HepG2 (cell line): ENCODE results near the gene MED4. TPM values are rescaled to one million over a fixed set of nuclear protein-coding genes. Genes with fewer than 3 reads are reported as not detected.

Source experiments
- ARID4A ChIP-seq: sonication (generic); formaldehyde crosslinking; IDR thresholded peaks from 2 replicates; pipeline ENCODE4 v1.5.0; 2020; ENCODE audit warnings: mild to moderate bottlenecking, missing genetic modification reagents, borderline replicate concordance
- BHLHE40 ChIP-seq: IDR thresholded peaks from 2 replicates; pipeline ENCODE4 v1.6.1; 2011; ENCODE audit warnings: low read length, improper control_type of control experiment
- CENPX ChIP-seq: sonication (generic); formaldehyde crosslinking; IDR thresholded peaks from 2 replicates; pipeline ENCODE4 v1.9.0; 2021; ENCODE audit warnings: mild to moderate bottlenecking, missing genetic modification reagents, moderate library complexity
- FOXJ3 ChIP-seq: sonication (generic); formaldehyde crosslinking; IDR thresholded peaks from 2 replicates; pipeline ENCODE4 v1.4.0; 2020; ENCODE audit warnings: missing genetic modification reagents, mild to moderate bottlenecking, borderline replicate concordance
- FOXM1 ChIP-seq: sonication (generic); formaldehyde crosslinking; IDR thresholded peaks from 2 replicates; pipeline ENCODE4 v1.5.0; 2020; ENCODE audit warnings: missing genetic modification reagents
- GATAD2A ChIP-seq: IDR thresholded peaks from 2 replicates; pipeline ENCODE4 v1.6.1; 2016
- JUN ChIP-seq: sonication (generic); formaldehyde crosslinking; IDR thresholded peaks from 2 replicates; pipeline ENCODE4 v1.4.0; 2020; ENCODE audit warnings: mild to moderate bottlenecking, missing genetic modification reagents
- MLXIP ChIP-seq: sonication (generic); formaldehyde crosslinking; IDR thresholded peaks from 2 replicates; pipeline ENCODE4 v1.9.0; 2021; ENCODE audit warnings: missing genetic modification reagents, borderline replicate concordance
- MTF2 ChIP-seq: sonication (generic); formaldehyde crosslinking; IDR thresholded peaks from 2 replicates; pipeline ENCODE4 v1.5.0; 2020; ENCODE audit warnings: missing genetic modification reagents, borderline replicate concordance
- MYNN ChIP-seq: sonication (generic); formaldehyde crosslinking; IDR thresholded peaks from 2 replicates; pipeline ENCODE4 v1.4.0; 2020; ENCODE audit warnings: mild to moderate bottlenecking, low read depth, missing genetic modification reagents
- NBN ChIP-seq: fragments of 450-650 bp; conservative IDR thresholded peaks from 2 replicates; pipeline ENCODE4 v1.6.1; 2017
- NFYC ChIP-seq: IDR thresholded peaks from 2 replicates; pipeline ENCODE4 v1.6.1; 2016; ENCODE audit warnings: missing genetic modification reagents, missing compliant biosample characterization
- RBAK ChIP-seq: sonication (generic); formaldehyde crosslinking; IDR thresholded peaks from 2 replicates; pipeline ENCODE4 v1.5.1; 2020; ENCODE audit warnings: mild to moderate bottlenecking, missing genetic modification reagents
- RCOR2 ChIP-seq: IDR thresholded peaks from 2 replicates; pipeline ENCODE4 v1.6.1; 2016; ENCODE audit warnings: missing biosample characterization, missing genetic modification reagents
- REXO4 ChIP-seq: sonication (generic); formaldehyde crosslinking; IDR thresholded peaks from 2 replicates; pipeline ENCODE4 v1.8.0; 2022; ENCODE audit warnings: missing genetic modification reagents, mild to moderate bottlenecking, borderline replicate concordance
- SAFB2 ChIP-seq: sonication (generic); formaldehyde crosslinking; IDR thresholded peaks from 2 replicates; pipeline ENCODE4 v1.5.1; 2020; ENCODE audit warnings: missing genetic modification reagents, low read depth, mild to moderate bottlenecking, borderline replicate concordance
- ZNF331 ChIP-seq: sonication (generic); formaldehyde crosslinking; IDR thresholded peaks from 2 replicates; pipeline ENCODE4 v1.4.0; 2020; ENCODE audit warnings: missing genetic modification reagents
- ZNF414 ChIP-seq: sonication (generic); formaldehyde crosslinking; IDR thresholded peaks from 2 replicates; pipeline ENCODE4 v1.5.0; 2020; ENCODE audit warnings: missing genetic modification reagents
- ZNF713 ChIP-seq: sonication (generic); formaldehyde crosslinking; IDR thresholded peaks from 2 replicates; pipeline ENCODE4 v1.4.0; 2020; ENCODE audit warnings: mild to moderate bottlenecking, missing genetic modification reagents
- polyA plus RNA-seq, 8 experiments: library from polyadenylated mRNA; depleted of rRNA in 3 of 8; stranded (reverse) in 7 of 8; unstranded in 1 of 8; fragments of >200 nt; fragmentation: Illumina TruSeq in 4 of 8; extraction: Trizol in 4 of 8; gene quantifications; 2 replicates each; pipeline versions ENCODE4 v1.2.1 to v1.2.3, GENCODE V29; 2011 to 2016; ENCODE audit warnings: low read depth in 4 of 8, missing spikeins in 1 of 8, mixed read lengths in 1 of 8; ENCODE audit not compliant: insufficient read depth in 1 of 8
- total RNA-seq, 5 experiments: library from RNA; depleted of rRNA; stranded (reverse); fragments of >200 nt; fragmentation: Illumina TruSeq; extraction: Trizol; gene quantifications; 2 replicates each; pipeline ENCODE4 v1.2.3, GENCODE V29; 2016; ENCODE audit warnings: low read depth in 1 of 5
- TF ChIP-seq, protein P1 (sequence below): sonication (generic); formaldehyde crosslinking; IDR thresholded peaks from 2 replicates; pipeline ENCODE4 v1.5.0; 2020; ENCODE audit warnings: mild to moderate bottlenecking, missing genetic modification reagents

The MED4 gene
- total and polyA plus RNA-seq, 2 of the 13 experiments (the other 11 are each of a cell fraction or from before 2014, with no cell fraction given): 49.4 to 57.8 TPM

DNA sequence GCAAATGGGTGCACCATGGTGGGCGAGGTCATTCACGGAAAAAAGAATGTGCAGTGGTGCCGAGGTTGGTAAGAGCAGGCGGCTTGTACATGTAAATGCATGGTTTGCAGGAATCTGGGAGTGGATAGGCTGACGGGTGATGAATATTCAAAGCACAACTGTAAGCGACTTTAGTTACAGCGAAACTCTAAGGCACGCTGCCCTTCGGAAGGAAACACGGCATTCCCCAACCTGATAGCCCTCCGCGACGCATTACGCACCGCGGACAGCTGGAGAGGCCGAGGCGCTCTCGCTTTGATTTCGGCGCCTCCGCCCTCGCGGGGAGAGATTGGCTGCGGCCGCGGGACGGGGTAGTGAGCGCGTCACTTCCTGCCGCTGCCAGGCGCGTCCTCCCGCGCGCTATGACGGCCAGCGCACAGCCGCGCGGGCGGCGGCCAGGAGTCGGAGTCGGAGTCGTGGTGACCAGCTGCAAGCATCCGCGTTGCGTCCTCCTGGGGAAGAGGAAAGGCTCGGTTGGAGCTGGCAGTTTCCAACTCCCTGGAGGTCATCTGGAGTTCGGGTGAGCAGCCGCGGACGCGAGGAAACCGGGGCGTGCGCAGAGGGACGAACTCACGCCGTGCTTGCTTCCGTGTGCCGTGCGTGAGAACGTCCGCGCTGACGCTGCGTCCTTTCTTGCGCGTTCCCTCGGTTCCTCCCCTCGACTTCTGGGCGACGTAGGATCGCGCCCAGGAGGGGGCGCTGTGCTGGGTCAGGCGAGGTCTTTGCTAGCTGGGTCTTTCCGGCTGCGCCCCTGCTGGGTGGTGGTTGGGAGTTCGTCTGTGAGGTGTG lies 57.3 kb downstream of the MED4 start, which contains the start of gene NUDT15 (continued):
- no peak for TF ChIP-seq MLXIP (CRISPR knock-in tag)
- no peak for TF ChIP-seq NBN
- no peak for TF ChIP-seq MYNN
- peak; percentile 86; the same call in 1 of the 2 replicates for TF ChIP-seq ZNF331 (CRISPR knock-in tag)
- TF ChIP-seq JUN: peak; percentile 67
- TF ChIP-seq ARID4A: peak; percentile 100
- TF ChIP-seq SAFB2 (CRISPR knock-in tag): peak; percentile 91
- no peak for TF ChIP-seq RCOR2 (CRISPR knock-in tag)
- TF ChIP-seq NFYC (CRISPR knock-in tag): peak; percentile 89
- TF ChIP-seq CENPX: no peak
- peak; percentile 41 for TF ChIP-seq BHLHE40
- no peak for TF ChIP-seq REXO4
- TF ChIP-seq, protein P1, sequence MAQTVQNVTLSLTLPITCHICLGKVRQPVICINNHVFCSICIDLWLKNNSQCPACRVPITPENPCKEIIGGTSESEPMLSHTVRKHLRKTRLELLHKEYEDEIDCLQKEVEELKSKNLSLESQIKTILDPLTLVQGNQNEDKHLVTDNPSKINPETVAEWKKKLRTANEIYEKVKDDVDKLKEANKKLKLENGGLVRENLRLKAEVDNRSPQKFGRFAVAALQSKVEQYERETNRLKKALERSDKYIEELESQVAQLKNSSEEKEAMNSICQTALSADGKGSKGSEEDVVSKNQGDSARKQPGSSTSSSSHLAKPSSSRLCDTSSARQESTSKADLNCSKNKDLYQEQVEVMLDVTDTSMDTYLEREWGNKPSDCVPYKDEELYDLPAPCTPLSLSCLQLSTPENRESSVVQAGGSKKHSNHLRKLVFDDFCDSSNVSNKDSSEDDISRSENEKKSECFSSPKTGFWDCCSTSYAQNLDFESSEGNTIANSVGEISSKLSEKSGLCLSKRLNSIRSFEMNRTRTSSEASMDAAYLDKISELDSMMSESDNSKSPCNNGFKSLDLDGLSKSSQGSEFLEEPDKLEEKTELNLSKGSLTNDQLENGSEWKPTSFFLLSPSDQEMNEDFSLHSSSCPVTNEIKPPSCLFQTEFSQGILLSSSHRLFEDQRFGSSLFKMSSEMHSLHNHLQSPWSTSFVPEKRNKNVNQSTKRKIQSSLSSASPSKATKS: no peak
- no peak; the same call in 1 of the 2 replicates for TF ChIP-seq RBAK (CRISPR knock-in tag)
- TF ChIP-seq ZNF713 (CRISPR knock-in tag): no peak
- TF ChIP-seq MTF2: 0 out of 2 replicates have a peak, but pooled peaks have one; percentile 1
- peak; percentile 61; the same call in 1 of the 2 replicates for TF ChIP-seq FOXM1
- TF ChIP-seq GATAD2A (CRISPR knock-in tag): peak; percentile 69; the same call in 1 of the 2 replicates
- peak; percentile 91; the same call in 1 of the 2 replicates for TF ChIP-seq ZNF414 (CRISPR knock-in tag)
- TF ChIP-seq FOXJ3: peak; percentile 39; the same call in 1 of the 2 replicates
